ENCODE results near the gene C1RL.
"Not testable (repeated sequence)": the region's sequence is repeated elsewhere in the genome, so short reads cannot be mapped to it uniquely, and the experiment has no call there.

Gene C1RL

DNA sequence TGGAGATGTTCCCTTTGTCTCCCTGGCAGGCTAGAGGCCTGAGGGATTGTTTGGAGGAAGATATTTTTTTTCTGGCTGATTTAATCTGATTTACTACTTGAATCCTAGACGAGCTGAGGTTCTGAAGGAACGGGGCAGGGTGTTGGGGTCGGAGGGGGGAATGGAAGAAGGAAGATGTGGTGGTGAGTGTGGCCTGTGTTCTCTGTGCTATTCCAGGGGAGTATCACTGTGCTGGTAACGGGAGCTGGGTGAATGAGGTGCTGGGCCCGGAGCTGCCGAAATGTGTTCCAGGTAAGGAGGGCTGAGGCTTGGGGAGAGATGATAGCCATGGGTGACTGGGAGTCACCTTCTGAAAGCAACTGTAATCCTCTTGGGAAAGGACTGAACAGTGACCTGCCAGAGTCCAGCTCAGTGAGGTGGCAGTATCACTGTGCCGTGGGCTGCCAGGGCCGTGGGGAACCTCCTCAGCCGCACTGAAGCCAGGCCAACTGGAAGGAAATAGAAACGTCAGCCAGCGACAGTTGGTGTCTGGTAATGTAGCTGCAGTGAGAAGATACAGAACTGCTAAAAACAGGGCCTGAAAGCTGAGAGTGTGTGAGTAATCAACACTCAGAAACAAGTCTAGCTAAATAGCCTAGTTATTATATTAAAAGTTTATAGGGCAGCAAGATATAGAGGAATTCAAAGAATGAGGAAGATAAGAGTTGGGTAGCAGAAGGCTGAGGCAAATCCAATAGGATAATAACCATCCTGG is 40.6 kb downstream of the C1RL start:
- CTCF ChIA-PET = interaction anchor here (0.6 to 1.0 kb wide), 2 partner anchors 8 to 21 kb away, joined by 3 read pairs; no protein-coding TSS in a partner anchor
- H3K9me3 Mint-ChIP-seq = no peaks in the 10 kb centered on the region

DNA sequence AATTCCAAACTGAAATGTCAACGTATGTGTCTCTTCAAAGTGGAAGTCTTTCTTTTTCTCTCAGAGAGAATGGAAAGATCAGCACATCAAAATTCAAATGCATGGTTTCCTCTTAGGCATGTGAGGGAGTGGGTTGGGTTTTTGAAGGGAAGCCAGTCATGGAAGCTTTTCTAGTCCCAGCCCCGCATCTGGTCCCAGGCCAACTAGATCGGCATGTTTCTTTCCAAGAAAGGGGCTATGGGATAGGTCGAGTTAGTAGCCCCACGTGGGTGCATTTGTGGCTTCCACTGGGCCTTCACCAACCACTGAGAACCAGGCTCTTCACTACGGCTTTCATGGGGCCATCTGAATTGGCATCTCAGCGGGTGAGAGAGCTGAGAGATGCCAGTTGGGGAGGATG is 41.9 kb downstream of the C1RL start:
- H3K36me3 Mint-ChIP-seq = no peaks in the 10 kb centered on the region
- no peaks in the 10 kb centered on the region for H3K4me1 Mint-ChIP-seq
- CTCF ChIA-PET = no interaction called here
- H3K4me3 Mint-ChIP-seq = no peak overlapping the region
- DNase-seq = no peak
- H3K27me3 Mint-ChIP-seq = peaks cover 37% of the 10 kb centered on the region
- H3K9me3 Mint-ChIP-seq = no peaks in the 10 kb centered on the region
- H3K27ac Mint-ChIP-seq = no peak overlapping the region

More for the DNA sequence above, 40.6 kb downstream of the C1RL start:
- no peak overlapping the region for H3K4me3 Mint-ChIP-seq
- H3K27ac Mint-ChIP-seq = no peak overlapping the region
- no peak for DNase-seq
- peaks cover 42% of the 10 kb centered on the region for H3K27me3 Mint-ChIP-seq
- no peaks in the 10 kb centered on the region for H3K4me1 Mint-ChIP-seq
- H3K36me3 Mint-ChIP-seq = no peaks in the 10 kb centered on the region

DNA sequence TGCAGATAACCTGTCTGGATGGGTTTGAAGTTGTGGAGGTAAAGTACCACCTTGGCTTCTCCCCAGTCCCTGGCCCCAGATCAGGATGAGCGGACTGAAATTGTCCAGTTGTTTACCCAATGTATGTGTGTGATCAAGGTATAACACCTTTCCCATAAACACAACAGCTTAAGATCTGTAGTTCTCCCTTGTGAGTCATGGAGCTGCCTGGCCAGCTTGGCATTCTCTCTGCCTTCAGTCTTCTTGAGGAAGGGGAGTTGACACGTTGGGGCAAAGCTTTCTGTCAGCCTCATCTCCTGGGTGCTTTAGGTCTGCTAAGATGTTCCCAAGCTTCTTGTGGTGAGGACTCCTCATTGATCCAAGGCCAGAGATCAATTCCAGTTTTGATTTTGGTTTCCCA is 42.4 kb downstream of the C1RL start:
- Mint-ChIP-seq H3K27me3 (peaks cover 35% of the 10 kb centered on the region), H3K4me3 (no peak overlapping the region), H3K9me3 (no peaks in the 10 kb centered on the region), H3K27ac (no peak overlapping the region), H3K4me1 (no peaks in the 10 kb centered on the region), H3K36me3 (no peaks in the 10 kb centered on the region)
- CTCF ChIA-PET = interaction anchor here (1.5 kb wide), 1 partner anchor 19 kb away, joined by 3 read pairs; no protein-coding TSS in a partner anchor
- no peak for DNase-seq

DNA sequence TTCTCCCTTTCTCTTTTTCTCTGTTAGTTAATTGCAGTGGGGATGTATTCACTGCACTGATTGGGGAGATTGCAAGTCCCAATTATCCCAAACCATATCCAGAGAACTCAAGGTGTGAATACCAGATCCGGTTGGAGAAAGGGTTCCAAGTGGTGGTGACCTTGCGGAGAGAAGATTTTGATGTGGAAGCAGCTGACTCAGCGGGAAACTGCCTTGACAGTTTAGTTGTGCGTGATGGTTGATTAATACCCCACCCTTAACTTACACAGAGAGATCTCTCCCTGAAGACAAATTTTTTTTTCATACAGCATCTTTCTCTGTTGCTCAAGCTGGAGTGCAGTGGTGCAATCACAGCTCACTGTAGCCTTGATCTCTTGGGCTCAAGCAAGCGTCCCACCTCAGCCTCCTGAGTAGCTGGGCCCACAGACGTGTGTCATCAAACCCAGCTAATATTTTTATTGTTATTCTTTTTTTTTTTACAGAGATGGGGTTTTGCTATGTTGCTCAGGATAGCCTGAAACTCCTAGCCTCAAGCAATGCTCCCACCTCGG is 43.9 kb downstream of the C1RL start:
- Mint-ChIP-seq H3K27me3 (peaks cover 46% of the 10 kb centered on the region), H3K36me3 (no peaks in the 10 kb centered on the region), H3K9me3 (no peaks in the 10 kb centered on the region), H3K27ac (no peak overlapping the region), H3K4me3 (no peak overlapping the region), H3K4me1 (no peaks in the 10 kb centered on the region)
- CTCF ChIA-PET = interaction anchor here (1.5 kb wide), 1 partner anchor 18 kb away, joined by 3 read pairs; no protein-coding TSS in a partner anchor
- no peak for DNase-seq

DNA sequence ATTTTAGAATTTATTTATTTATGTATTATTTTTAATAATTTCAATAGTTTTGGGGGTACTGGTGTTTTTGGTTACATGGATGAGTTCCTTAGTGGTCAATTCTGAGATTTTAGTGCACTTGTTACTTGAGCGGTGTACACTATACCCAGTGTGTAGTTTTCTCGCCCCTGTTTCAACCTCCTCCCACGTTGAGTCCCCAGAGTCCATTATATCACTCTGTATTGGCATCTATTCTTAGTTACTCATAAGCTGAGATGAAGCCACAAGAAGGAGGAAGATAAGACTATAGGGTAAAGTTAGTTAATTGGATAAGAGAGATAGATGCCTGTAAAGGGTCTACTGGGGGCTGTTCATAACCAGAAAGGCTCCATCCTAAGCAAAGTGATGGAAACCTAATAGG is 44.5 kb downstream of the C1RL start:
- H3K4me3 Mint-ChIP-seq = no peak overlapping the region
- no peak for DNase-seq
- H3K36me3 Mint-ChIP-seq = no peaks in the 10 kb centered on the region
- H3K4me1 Mint-ChIP-seq = no peaks in the 10 kb centered on the region
- CTCF ChIA-PET = no interaction called here
- no peaks in the 10 kb centered on the region for H3K9me3 Mint-ChIP-seq
- no peak overlapping the region for H3K27ac Mint-ChIP-seq
- peaks cover 43% of the 10 kb centered on the region for H3K27me3 Mint-ChIP-seq

DNA sequence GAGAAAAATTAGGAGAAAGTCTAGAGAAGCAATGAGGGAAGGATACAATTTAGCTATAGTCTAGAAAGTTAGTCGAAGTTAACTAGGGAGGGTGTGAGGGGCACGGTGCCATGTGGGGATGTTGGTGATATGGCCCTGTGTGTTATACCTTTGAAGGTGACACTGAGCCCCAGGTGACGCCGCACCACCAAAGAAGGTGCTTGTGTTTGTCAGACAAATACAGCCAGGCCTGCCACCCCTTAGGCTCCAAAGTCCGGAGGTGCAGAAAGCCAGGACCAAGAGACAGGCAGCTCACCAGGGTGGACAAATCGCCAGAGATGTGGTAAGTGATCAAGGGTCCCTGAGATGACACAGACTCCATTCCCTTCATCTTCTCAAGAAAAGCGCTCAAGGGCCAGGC is 47.4 kb downstream of the C1RL start:
- peaks cover 40% of the 10 kb centered on the region for H3K27me3 Mint-ChIP-seq
- no peaks in the 10 kb centered on the region for H3K36me3 Mint-ChIP-seq
- no peaks in the 10 kb centered on the region for H3K4me1 Mint-ChIP-seq
- H3K27ac Mint-ChIP-seq = no peak overlapping the region
- no peaks in the 10 kb centered on the region for H3K9me3 Mint-ChIP-seq
- DNase-seq = no peak
- CTCF ChIA-PET = no interaction called here
- H3K4me3 Mint-ChIP-seq = no peak overlapping the region

DNA sequence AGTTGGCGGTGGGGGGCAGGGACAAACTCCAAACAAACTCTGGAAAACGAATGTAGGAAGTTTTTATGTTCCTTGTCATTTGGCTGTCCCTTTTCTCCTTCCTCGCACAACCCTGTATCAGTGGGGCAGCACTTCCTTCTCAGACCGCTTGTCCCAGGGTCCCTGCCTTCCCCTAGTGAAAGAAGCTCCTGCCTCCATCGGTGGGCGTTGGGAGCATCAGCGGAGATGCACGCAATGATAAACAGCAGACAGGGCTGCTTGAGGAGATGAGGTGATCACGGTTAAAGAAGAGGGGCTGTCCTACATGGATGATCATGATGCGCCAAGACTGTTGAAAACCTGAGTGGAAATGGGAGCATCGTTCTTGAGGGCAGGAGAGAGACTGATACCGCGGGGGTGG is 47.9 kb downstream of the C1RL start:
- Mint-ChIP-seq H3K9me3 (no peaks in the 10 kb centered on the region), H3K27ac (no peak overlapping the region), H3K36me3 (no peaks in the 10 kb centered on the region), H3K4me3 (no peak overlapping the region), H3K4me1 (no peaks in the 10 kb centered on the region), H3K27me3 (peaks cover 36% of the 10 kb centered on the region)
- CTCF ChIA-PET = no interaction called here
- DNase-seq = no peak

DNA sequence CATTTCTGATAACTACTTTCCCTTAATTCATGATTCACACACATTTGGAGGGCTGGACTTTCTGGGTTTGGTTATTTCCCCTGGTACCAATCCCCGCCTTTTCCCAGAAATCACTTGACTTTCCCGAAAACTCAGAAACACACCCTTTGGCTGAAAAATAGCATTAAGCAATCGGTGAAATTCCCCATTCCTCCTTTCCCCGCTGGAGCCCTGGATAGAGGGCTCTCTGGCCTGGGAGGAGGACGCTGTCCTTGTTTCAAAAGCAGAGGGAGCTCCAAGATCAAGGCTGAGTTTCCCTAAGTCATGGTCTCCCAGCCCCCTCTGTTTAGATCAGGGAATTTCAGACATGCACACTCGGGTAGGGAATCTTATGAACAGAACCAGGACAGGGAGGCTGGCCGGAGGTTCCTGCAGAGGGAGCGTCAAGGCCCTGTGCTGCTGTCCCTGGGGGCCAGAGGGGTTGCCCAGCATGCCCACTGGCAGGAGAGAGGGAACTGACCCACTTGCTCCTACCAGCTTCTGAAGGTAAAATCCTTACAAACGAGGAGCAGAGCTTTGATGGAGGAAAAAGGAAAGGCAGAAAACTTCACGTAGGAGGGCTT is 48.6 kb downstream of the C1RL start, which contains the start of gene C1S:
Gene C1S, plus strand, starts transcription at position 366 of the 602 bp plus-strand sequence. CDS start 1,195 bp downstream, outside the sequence.
- H3K27me3 Mint-ChIP-seq = peaks cover 41% of the 10 kb centered on the region
- H3K36me3 Mint-ChIP-seq = no peaks in the 10 kb centered on the region
- no peak for DNase-seq
- H3K9me3 Mint-ChIP-seq = no peaks in the 10 kb centered on the region
- no peak within 1 kb of the TSS for H3K27ac Mint-ChIP-seq
- CTCF ChIA-PET = interaction anchor here (1.2 kb wide), 1 partner anchor 28 kb away, joined by 4 read pairs; no protein-coding TSS in a partner anchor
- H3K4me3 Mint-ChIP-seq = no peak within 1 kb of the TSS
- H3K4me1 Mint-ChIP-seq = no peaks in the 10 kb centered on the region

DNA sequence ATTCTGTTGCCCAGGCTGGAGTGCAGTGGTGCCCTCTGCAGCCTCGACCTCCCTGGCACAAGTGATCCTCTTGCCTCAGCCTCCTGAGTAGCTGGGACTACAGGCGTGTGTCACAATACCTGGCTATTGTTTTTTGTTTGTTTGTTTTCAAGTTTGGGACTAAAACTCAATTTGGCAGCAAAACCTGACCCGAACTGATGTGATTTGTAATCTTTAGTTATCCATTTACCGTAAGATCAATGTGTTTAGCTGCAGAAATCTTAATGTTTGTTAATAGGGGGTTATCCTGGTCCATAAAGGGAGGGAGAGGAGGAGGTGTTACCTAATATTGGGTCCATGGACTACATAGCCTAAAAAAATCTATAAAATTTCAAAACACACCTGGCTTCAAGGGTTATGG is 49.2 kb downstream of the C1RL start:
- no peak for DNase-seq
- Mint-ChIP-seq H3K27ac (no peak overlapping the region), H3K27me3 (peaks cover 48% of the 10 kb centered on the region), H3K4me3 (no peak overlapping the region), H3K9me3 (no peaks in the 10 kb centered on the region), H3K36me3 (no peaks in the 10 kb centered on the region), H3K4me1 (no peaks in the 10 kb centered on the region)
- CTCF ChIA-PET = interaction anchor here (0.7 to 1.2 kb wide), 3 partner anchors 27 to 136 kb away, joined by 3 to 4 read pairs (median 3); no protein-coding TSS in a partner anchor

DNA sequence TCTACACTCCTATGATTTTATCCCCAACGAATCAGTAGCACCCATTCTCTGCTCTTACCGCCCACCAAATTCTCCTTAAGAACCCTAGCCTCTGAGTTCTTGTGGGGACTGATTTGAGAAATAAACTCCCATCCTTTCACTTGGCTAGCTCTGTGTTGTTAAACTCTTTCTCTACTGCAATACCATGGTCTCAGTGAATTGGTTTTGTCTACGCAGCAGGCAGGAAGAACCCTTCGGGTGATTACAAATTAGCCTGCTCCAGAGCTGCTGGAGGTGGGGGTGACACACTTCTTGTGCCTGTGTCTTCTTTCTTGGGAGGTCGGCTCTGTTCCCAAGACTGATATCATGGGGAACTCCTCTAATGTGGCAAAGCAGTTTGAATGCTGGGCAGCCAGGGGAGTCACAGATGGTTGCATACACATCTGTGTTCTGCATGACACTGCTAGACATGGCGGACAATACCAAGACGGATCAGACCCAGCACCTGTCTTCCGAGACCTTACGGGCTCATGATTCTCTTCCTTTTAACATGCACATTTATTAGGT is 50.1 kb downstream of the C1RL start:
- Mint-ChIP-seq H3K4me1 (no peaks in the 10 kb centered on the region), H3K4me3 (no peak overlapping the region), H3K27ac (no peak overlapping the region), H3K9me3 (no peaks in the 10 kb centered on the region), H3K27me3 (peaks cover 55% of the 10 kb centered on the region), H3K36me3 (no peaks in the 10 kb centered on the region)
- no peak for DNase-seq
- CTCF ChIA-PET = interaction anchor here (0.8 to 1.2 kb wide), 3 partner anchors 26 to 134 kb away, joined by 3 to 4 read pairs (median 3); no protein-coding TSS in a partner anchor

DNA sequence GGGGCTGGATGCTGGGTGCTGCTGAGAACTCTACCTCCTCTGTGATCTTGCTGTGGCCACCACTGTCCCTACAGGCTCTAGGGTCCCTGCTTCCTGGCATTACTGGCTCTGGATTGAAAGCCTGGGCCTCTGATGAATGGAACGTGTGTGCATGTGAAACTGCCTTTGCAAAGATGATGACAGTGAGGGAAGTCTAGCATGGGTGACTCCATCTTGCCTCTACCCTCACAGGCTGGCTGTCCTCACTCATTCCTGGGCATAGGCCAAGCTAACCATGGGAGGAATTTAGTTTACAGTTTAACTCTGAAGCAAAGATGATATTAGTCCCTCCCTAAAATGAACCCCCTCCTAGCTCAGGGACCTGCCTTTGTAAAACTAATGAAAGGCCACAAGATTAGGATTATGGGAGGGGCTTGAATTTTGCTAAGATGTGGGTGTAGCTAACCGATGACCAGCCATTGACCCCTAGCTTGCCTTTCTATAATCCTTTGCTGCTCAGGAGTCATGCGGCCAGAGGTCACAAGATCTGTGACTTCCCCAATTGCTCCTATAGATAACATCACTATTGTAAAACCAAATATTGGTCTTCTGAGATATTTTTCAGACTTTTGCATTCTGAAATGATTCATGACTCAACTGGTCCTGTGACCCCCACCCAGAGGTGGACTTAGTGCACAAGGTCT is 50.7 kb downstream of the C1RL start:
- CTCF ChIA-PET = interaction anchor here (0.8 kb wide), 1 partner anchor 41 kb away, joined by 3 read pairs; no protein-coding TSS in a partner anchor
- H3K27ac Mint-ChIP-seq = no peak overlapping the region
- H3K4me1 Mint-ChIP-seq = no peaks in the 10 kb centered on the region
- no peaks in the 10 kb centered on the region for H3K9me3 Mint-ChIP-seq
- H3K4me3 Mint-ChIP-seq = no peak overlapping the region
- peaks cover 55% of the 10 kb centered on the region for H3K27me3 Mint-ChIP-seq
- no peak for DNase-seq
- no peaks in the 10 kb centered on the region for H3K36me3 Mint-ChIP-seq

DNA sequence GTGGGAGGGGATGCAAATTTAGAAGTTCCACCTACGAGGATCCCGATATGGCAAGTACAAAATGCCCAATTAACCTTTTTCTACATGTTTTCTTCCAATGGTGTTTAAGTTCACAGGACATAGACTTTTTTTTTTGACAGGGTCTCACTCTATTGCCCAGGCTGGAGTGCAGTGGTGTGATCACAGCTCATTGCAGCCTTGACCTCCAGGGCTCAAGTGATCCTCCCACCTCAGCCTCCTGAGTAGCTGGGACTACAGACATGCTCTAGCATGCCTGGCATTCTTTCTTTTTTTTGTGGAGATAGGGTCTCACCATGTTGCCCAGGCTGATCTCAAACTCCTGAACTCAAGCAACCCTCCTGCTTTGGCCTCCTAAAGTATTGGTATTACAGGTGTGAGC is 53.3 kb downstream of the C1RL start:
- H3K4me3 Mint-ChIP-seq, DNase-seq, H3K4me1 Mint-ChIP-seq, H3K9me3 Mint-ChIP-seq, H3K36me3 Mint-ChIP-seq, H3K27ac Mint-ChIP-seq: not testable (repeated sequence)
- H3K27me3 Mint-ChIP-seq = peaks cover 55% of the 10 kb centered on the region
- CTCF ChIA-PET = interaction anchor here (1.0 to 1.2 kb wide), 3 partner anchors 23 to 111 kb away, joined by 3 to 4 read pairs (median 3); no protein-coding TSS in a partner anchor

DNA sequence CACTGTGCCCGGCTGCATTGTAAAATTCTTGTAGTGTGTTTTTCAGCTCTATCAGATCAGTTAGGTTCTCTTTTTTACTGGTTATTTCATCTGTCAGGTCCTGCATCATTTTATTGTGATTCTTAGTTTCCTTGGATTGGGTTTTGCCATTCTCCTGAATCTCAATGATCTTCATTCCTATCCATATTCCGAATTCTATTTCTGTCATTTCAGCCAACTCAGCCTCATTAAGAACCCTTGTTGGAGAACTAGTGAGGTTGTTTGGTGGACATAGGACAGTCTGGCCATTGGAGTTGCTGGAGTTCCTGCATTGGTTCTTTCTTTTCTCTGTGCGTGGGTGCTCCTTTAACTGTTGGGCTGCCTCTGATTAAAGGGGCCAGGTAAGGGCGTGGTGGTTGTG is 54.1 kb downstream of the C1RL start:
- DNase-seq = no peak
- H3K9me3 Mint-ChIP-seq = peaks cover 2% of the 10 kb centered on the region
- CTCF ChIA-PET = interaction anchor here (0.6 to 1.2 kb wide), 2 partner anchors 110 to 165 kb away, joined by 3 read pairs; no protein-coding TSS in a partner anchor
- no peak overlapping the region for H3K4me3 Mint-ChIP-seq
- no peaks in the 10 kb centered on the region for H3K4me1 Mint-ChIP-seq
- H3K27ac Mint-ChIP-seq = no peak overlapping the region
- H3K36me3 Mint-ChIP-seq = peaks cover 2% of the 10 kb centered on the region
- peaks cover 52% of the 10 kb centered on the region for H3K27me3 Mint-ChIP-seq

DNA sequence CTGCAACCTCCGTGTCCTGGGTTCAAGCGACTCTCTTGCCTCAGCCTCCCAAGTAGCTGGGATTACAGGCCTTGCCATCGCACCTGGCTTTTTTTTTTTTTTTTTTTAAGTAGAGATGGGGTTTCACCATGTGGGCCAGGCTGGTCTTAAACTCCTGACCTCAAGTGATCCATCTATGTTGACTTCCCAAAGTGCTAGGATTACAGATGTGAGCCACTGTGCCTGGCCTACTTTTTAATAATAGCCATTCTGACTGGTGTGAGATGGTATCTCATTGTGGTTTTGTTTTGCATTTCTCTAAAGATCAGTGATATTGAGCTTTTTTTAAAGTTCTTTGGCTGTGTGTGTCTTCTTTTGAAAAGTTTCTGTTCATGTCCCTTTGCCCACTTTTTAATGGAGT is 59.0 kb downstream of the C1RL start:
- H3K27ac Mint-ChIP-seq, H3K9me3 Mint-ChIP-seq, H3K4me3 Mint-ChIP-seq, DNase-seq, CTCF ChIA-PET, H3K36me3 Mint-ChIP-seq: not testable (repeated sequence)
- Mint-ChIP-seq H3K27me3 (peaks cover 31% of the 10 kb centered on the region), H3K4me1 (peaks cover 31% of the 10 kb centered on the region)
